ENCODE results near the gene MPZL3.

The MPZL3 gene

DNA sequence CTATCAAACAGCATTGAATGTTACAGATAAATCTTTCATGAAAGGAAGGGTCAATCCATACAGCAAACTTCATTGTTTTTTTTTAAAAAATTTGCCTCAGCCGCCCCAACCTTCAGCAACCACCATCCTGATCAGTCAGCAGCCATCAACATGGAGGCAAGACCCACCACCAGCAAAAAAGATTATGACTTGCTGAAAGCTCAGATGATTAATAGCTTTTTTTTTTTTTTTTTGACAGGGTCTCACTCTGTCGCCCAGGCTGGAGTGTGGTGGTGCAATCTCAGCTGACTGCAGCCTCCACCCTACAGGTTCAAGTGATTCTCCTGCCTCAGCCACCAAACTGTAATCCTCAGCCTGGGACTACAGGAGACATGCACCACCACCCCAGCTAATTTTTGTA is 34.4 kb upstream of the MPZL3 start:
- Histone ChIP-seq H3K27ac (ENCODE audit: low read depth, low read length) (no peak overlapping the region), H3K9ac (ENCODE audit: low read length in 5 of 5) (no peak overlapping the region)

DNA sequence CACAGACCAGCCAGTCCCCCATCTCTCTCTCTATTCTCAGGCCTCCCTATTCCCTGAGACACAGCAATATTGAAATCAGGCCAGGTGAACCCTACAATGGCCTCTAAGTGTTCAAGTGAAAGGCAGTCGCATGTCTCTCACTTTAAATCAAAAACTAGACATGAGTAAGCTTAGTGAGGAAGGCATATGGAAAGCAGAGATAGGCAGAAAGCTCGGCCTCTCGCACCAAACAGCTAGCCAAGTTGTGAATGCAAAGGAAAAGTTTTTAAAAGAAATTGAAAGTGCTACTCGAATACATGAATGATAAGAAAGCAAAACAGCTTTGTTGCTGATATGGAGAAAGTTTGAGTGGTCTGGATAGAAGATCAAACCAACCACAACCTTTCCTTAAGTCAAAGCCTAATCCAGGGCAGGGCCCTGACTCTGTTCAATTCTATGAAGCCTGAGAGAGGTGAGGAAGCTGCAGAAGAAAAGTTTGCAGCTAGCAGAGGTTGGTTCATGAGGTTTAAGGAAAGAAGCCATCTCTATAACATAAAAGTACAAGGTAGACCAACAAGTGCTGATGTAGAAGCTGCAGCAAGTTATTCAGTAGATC is 31.7 kb upstream of the MPZL3 start:
- H3K4me3 ChIP-seq (ENCODE audit: low read depth in 1 of 5, low read length in 5 of 5) = no peak overlapping the region
- H3K9me3 ChIP-seq (ENCODE audit: control insufficient read depth in 5 of 5, low read length in 5 of 5) = no peaks in the 10 kb centered on the region
- no peak overlapping the region for H3K27ac ChIP-seq (ENCODE audit: low read depth, low read length)
- H3K36me3 ChIP-seq (ENCODE audit: control insufficient read depth in 5 of 5, insufficient read depth in 5 of 5, low read length in 5 of 5) = no peaks in the 10 kb centered on the region
- H3K27me3 ChIP-seq (ENCODE audit: control insufficient read depth in 5 of 5, insufficient read depth in 4 of 5, low read length in 5 of 5) = peaks cover 0 to 2% (median 0%) of the 10 kb centered on the region in 5 donors
- no peak overlapping the region for H3K9ac ChIP-seq (ENCODE audit: low read length in 5 of 5)
- H3K4me1 ChIP-seq (ENCODE audit: control insufficient read depth in 5 of 5, insufficient read depth in 5 of 5, low read length in 5 of 5) = no peaks in the 10 kb centered on the region

More for the DNA sequence above, 34.4 kb upstream of the MPZL3 start:
- H3K9me3 ChIP-seq (ENCODE audit: control insufficient read depth in 5 of 5, low read length in 5 of 5) = no peaks in the 10 kb centered on the region
- no peaks in the 10 kb centered on the region for H3K27me3 ChIP-seq (ENCODE audit: control insufficient read depth in 5 of 5, insufficient read depth in 4 of 5, low read length in 5 of 5)
- H3K36me3 ChIP-seq (ENCODE audit: control insufficient read depth in 5 of 5, insufficient read depth in 5 of 5, low read length in 5 of 5) = no peaks in the 10 kb centered on the region
- no peak overlapping the region for H3K4me3 ChIP-seq (ENCODE audit: low read depth in 1 of 5, low read length in 5 of 5)
- H3K4me1 ChIP-seq (ENCODE audit: control insufficient read depth in 5 of 5, insufficient read depth in 5 of 5, low read length in 5 of 5) = peaks cover 0 to 5% (median 0%) of the 10 kb centered on the region in 5 donors

DNA sequence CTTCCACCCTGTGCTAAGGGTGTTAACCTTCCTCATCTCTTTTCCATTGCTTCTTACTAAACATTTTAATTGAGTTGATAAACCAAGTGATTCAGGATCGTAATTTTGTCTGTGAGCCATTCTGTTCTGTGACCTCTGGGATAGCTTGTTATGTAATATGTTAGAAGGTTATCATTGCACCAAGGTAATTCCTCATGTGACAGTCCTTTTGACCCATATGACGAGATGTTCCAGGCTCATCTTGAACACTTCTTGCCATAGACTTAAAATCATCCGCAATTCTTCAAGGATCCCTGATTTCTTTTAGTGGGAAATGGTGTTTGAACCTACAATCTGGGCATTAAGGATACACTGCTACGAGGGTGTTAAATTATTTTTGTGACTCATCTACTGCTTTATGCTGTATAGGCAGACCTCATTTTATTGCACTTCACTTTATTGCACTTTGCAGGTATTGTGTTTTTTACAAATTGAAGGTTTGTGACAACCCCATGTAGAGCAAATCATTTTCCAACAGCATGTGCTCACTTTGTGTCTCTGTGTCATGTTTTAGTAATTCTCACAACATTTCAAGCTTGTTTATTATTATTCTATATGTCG is 31.0 kb upstream of the MPZL3 start:
- Histone ChIP-seq H3K9ac (ENCODE audit: low read length in 5 of 5) (no peak overlapping the region), H3K4me3 (ENCODE audit: low read depth in 1 of 5, low read length in 5 of 5) (no peak overlapping the region), H3K27ac (ENCODE audit: low read depth, low read length) (no peak overlapping the region), H3K9me3 (ENCODE audit: control insufficient read depth in 5 of 5, low read length in 5 of 5) (no peaks in the 10 kb centered on the region), H3K27me3 (ENCODE audit: control insufficient read depth in 5 of 5, insufficient read depth in 4 of 5, low read length in 5 of 5) (peaks cover 0 to 2% (median 0%) of the 10 kb centered on the region in 5 donors), H3K4me1 (ENCODE audit: control insufficient read depth in 5 of 5, insufficient read depth in 5 of 5, low read length in 5 of 5) (no peaks in the 10 kb centered on the region), H3K36me3 (ENCODE audit: control insufficient read depth in 5 of 5, insufficient read depth in 5 of 5, low read length in 5 of 5) (no peaks in the 10 kb centered on the region)

- H3K27ac ChIP-seq (ENCODE audit: low read depth, low read length) = no peak overlapping the region
- no peak overlapping the region for H3K4me3 ChIP-seq (ENCODE audit: low read depth in 1 of 5, low read length in 5 of 5)
- H3K27me3 ChIP-seq (ENCODE audit: control insufficient read depth in 5 of 5, insufficient read depth in 4 of 5, low read length in 5 of 5) = peaks cover 0 to 2% (median 0%) of the 10 kb centered on the region in 5 donors
- no peaks in the 10 kb centered on the region for H3K4me1 ChIP-seq (ENCODE audit: control insufficient read depth in 5 of 5, insufficient read depth in 5 of 5, low read length in 5 of 5)
- no peaks in the 10 kb centered on the region for H3K9me3 ChIP-seq (ENCODE audit: control insufficient read depth in 5 of 5, low read length in 5 of 5)
- H3K36me3 ChIP-seq (ENCODE audit: control insufficient read depth in 5 of 5, insufficient read depth in 5 of 5, low read length in 5 of 5) = no peaks in the 10 kb centered on the region
- H3K9ac ChIP-seq (ENCODE audit: low read length in 5 of 5) = no peak overlapping the region
These were observed 30.4 kb upstream of the MPZL3 start for GRCh38 chr11:118282606-118283005.

DNA sequence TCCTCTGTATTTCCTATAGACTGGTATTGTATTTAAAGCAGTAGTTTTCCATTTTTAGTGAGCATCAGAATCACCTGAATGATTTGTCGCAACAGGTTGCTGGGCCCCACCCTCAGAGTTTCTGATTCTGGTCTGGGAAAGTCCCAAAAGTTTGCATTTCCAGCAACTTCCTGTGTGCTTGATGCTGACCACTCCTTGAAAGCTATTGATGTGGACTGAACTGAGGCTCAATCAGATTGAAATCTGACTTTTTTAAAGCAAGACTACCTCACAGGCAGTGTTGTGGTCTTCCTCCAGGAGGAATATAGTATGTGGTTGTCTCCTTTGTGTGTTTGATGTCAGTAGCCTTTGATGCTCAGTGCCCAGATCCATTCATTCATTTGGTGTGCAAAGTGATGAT is 29.1 kb upstream of the MPZL3 start:
- no peak overlapping the region for H3K4me3 ChIP-seq (ENCODE audit: low read depth in 1 of 5, low read length in 5 of 5)
- no peak overlapping the region for H3K9ac ChIP-seq (ENCODE audit: low read length in 5 of 5)
- H3K36me3 ChIP-seq (ENCODE audit: control insufficient read depth in 5 of 5, insufficient read depth in 5 of 5, low read length in 5 of 5) = no peaks in the 10 kb centered on the region
- peaks cover 0 to 2% (median 0%) of the 10 kb centered on the region in 5 donors for H3K27me3 ChIP-seq (ENCODE audit: control insufficient read depth in 5 of 5, insufficient read depth in 4 of 5, low read length in 5 of 5)
- H3K9me3 ChIP-seq (ENCODE audit: control insufficient read depth in 5 of 5, low read length in 5 of 5) = no peaks in the 10 kb centered on the region
- H3K4me1 ChIP-seq (ENCODE audit: control insufficient read depth in 5 of 5, insufficient read depth in 5 of 5, low read length in 5 of 5) = peaks cover 0 to 5% (median 0%) of the 10 kb centered on the region in 5 donors
- no peak overlapping the region for H3K27ac ChIP-seq (ENCODE audit: low read depth, low read length)

DNA sequence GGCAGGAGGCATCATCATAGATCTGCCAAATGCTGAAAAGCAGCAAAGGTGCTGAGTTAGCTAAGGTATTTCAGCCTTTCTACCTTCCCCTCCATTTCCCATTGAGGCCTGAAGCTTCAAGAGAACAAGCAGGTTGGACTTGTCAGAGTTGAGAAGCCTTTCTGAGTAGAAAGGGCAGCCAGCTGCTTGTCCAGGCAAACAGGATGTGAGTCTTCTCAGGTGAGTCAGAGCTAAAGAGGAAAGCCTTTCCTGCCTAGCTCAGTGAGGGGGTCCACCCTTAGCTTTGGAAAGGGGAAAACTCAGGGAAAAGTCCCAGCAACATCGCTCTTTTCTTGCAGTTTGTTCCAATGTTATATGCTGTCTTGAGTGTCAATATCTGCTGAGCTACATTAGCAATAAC is 25.1 kb upstream of the MPZL3 start:
- Histone ChIP-seq H3K27me3 (ENCODE audit: control insufficient read depth in 5 of 5, insufficient read depth in 4 of 5, low read length in 5 of 5) (peaks cover 0 to 8% (median 4%) of the 10 kb centered on the region in 5 donors), H3K9me3 (ENCODE audit: control insufficient read depth in 5 of 5, low read length in 5 of 5) (no peaks in the 10 kb centered on the region), H3K27ac (ENCODE audit: low read depth, low read length) (no peak overlapping the region), H3K36me3 (ENCODE audit: control insufficient read depth in 5 of 5, insufficient read depth in 5 of 5, low read length in 5 of 5) (no peaks in the 10 kb centered on the region), H3K4me3 (ENCODE audit: low read depth in 1 of 5, low read length in 5 of 5) (no peak overlapping the region), H3K9ac (ENCODE audit: low read length in 5 of 5) (no peak overlapping the region), H3K4me1 (ENCODE audit: control insufficient read depth in 5 of 5, insufficient read depth in 5 of 5, low read length in 5 of 5) (peaks cover 0 to 14% (median 0%) of the 10 kb centered on the region in 5 donors)

DNA sequence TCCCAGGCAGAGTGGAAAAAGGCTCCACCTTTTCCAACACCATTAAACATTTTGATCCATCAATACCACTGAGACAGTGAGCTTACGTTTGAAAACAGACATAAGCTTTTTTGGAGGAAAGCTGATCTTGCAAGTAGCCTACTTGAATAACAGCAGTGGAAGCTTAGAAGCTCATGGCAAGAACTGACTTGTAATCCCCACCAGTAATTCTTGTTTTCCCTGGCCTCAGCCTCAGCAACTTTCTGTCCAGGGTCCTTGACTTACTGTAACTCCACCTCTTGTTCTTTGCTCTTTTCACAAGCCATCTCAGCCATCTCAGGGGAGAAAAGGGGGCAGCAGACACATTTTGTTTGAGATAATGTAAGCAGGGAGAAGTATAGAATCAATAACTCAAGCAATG is 24.3 kb upstream of the MPZL3 start:
- Histone ChIP-seq H3K9me3 (ENCODE audit: control insufficient read depth in 5 of 5, low read length in 5 of 5) (no peaks in the 10 kb centered on the region), H3K27ac (ENCODE audit: low read depth, low read length) (no peak overlapping the region), H3K9ac (ENCODE audit: low read length in 5 of 5) (no peak overlapping the region), H3K4me3 (ENCODE audit: low read depth in 1 of 5, low read length in 5 of 5) (no peak overlapping the region), H3K4me1 (ENCODE audit: control insufficient read depth in 5 of 5, insufficient read depth in 5 of 5, low read length in 5 of 5) (peaks cover 0 to 14% (median 0%) of the 10 kb centered on the region in 5 donors), H3K36me3 (ENCODE audit: control insufficient read depth in 5 of 5, insufficient read depth in 5 of 5, low read length in 5 of 5) (no peaks in the 10 kb centered on the region), H3K27me3 (ENCODE audit: control insufficient read depth in 5 of 5, insufficient read depth in 4 of 5, low read length in 5 of 5) (peaks cover 0 to 8% (median 4%) of the 10 kb centered on the region in 5 donors)

GRCh38 chr11:118275176-118275575 is 23.0 kb upstream of the MPZL3 start:
- Histone ChIP-seq H3K27ac (ENCODE audit: low read depth, low read length) (no peak overlapping the region), H3K4me3 (ENCODE audit: low read depth in 1 of 5, low read length in 5 of 5) (no peak overlapping the region), H3K27me3 (ENCODE audit: control insufficient read depth in 5 of 5, insufficient read depth in 4 of 5, low read length in 5 of 5) (peaks cover 0 to 8% (median 4%) of the 10 kb centered on the region in 5 donors), H3K36me3 (ENCODE audit: control insufficient read depth in 5 of 5, insufficient read depth in 5 of 5, low read length in 5 of 5) (no peaks in the 10 kb centered on the region), H3K9ac (ENCODE audit: low read length in 5 of 5) (no peak overlapping the region), H3K9me3 (ENCODE audit: control insufficient read depth in 5 of 5, low read length in 5 of 5) (no peaks in the 10 kb centered on the region), H3K4me1 (ENCODE audit: control insufficient read depth in 5 of 5, insufficient read depth in 5 of 5, low read length in 5 of 5) (peaks cover 0 to 14% (median 0%) of the 10 kb centered on the region in 5 donors)

GRCh38 chr11:118274186-118274585 is 22.0 kb upstream of the MPZL3 start:
- Histone ChIP-seq H3K9me3 (ENCODE audit: control insufficient read depth in 5 of 5, low read length in 5 of 5) (no peaks in the 10 kb centered on the region), H3K36me3 (ENCODE audit: control insufficient read depth in 5 of 5, insufficient read depth in 5 of 5, low read length in 5 of 5) (no peaks in the 10 kb centered on the region), H3K27me3 (ENCODE audit: control insufficient read depth in 5 of 5, insufficient read depth in 4 of 5, low read length in 5 of 5) (peaks cover 0 to 8% (median 6%) of the 10 kb centered on the region in 5 donors), H3K4me3 (ENCODE audit: low read depth in 1 of 5, low read length in 5 of 5) (no peak overlapping the region), H3K4me1 (ENCODE audit: control insufficient read depth in 5 of 5, insufficient read depth in 5 of 5, low read length in 5 of 5) (peaks cover 0 to 14% (median 0%) of the 10 kb centered on the region in 5 donors), H3K27ac (ENCODE audit: low read depth, low read length) (no peak overlapping the region), H3K9ac (ENCODE audit: low read length in 5 of 5) (no peak overlapping the region)

GRCh38 chr11:118272001-118272400 is 19.8 kb upstream of the MPZL3 start:
- no peak overlapping the region for H3K27ac ChIP-seq (ENCODE audit: low read depth, low read length)
- H3K9ac ChIP-seq (ENCODE audit: low read length in 5 of 5) = no peak overlapping the region
- peaks cover 0 to 9% (median 0%) of the 10 kb centered on the region in 5 donors for H3K4me1 ChIP-seq (ENCODE audit: control insufficient read depth in 5 of 5, insufficient read depth in 5 of 5, low read length in 5 of 5)
- no peaks in the 10 kb centered on the region for H3K36me3 ChIP-seq (ENCODE audit: control insufficient read depth in 5 of 5, insufficient read depth in 5 of 5, low read length in 5 of 5)
- H3K9me3 ChIP-seq (ENCODE audit: control insufficient read depth in 5 of 5, low read length in 5 of 5) = no peaks in the 10 kb centered on the region
- peaks cover 0 to 8% (median 6%) of the 10 kb centered on the region in 5 donors for H3K27me3 ChIP-seq (ENCODE audit: control insufficient read depth in 5 of 5, insufficient read depth in 4 of 5, low read length in 5 of 5)
- H3K4me3 ChIP-seq (ENCODE audit: low read depth in 1 of 5, low read length in 5 of 5) = no peak overlapping the region

All from subcutaneous abdominal adipose tissue (tissue), 5 donors.